T-helper 1 cell (primary cell): ENCODE measurements around the gene NUDT3.
"Not testable (repeated sequence)": the region's sequence is repeated elsewhere in the genome, so short reads cannot be mapped to it uniquely, and the experiment has no call there.

Experiments
- DNase-seq, 5 donors: peaks; one replicate each; pipeline ENCODE4 v3.0.0-alpha.2; 2012 to 2020

The NUDT3 gene

DNA sequence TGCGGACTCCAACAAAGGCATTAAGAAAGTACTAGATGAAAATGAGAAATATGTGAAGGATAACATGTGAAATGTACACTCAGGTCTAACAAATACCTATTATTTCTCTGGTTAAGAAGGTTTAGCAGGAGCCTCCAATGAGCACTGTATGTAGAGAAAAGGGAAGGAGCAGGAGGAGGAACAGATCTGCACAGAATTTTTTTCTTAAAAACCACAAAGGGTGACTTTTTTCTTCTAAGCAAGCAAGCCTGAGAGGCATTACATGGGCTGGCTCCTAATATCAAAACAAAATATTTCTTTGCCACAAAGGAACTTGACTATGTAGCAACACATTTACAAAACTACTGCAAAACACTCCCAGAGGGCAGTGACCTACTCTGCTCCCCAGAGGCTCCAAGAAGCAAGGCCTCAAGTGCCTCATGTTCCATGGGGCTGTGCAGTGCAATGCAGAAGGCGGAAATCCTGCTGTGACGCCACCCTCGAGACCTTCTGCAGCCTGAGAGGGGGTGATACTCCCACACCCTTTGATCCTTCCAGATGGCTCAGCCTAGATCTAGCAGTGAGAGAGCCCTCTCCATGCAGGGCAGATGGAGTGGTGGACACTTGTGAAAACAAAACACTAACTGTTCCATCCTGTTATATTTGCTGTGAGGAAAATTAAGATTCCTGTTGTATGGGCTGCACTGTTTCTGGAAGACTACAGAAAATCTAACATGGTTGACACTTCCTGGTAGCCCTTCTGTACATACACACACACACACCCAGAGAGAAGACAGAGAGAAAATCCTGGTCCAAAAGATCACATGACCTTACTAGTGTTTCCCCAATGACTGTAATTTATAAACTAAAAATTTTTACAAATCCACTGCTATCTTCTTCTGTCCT lies 107.7 kb downstream of the NUDT3 start:
- no peak for DNase-seq

DNA sequence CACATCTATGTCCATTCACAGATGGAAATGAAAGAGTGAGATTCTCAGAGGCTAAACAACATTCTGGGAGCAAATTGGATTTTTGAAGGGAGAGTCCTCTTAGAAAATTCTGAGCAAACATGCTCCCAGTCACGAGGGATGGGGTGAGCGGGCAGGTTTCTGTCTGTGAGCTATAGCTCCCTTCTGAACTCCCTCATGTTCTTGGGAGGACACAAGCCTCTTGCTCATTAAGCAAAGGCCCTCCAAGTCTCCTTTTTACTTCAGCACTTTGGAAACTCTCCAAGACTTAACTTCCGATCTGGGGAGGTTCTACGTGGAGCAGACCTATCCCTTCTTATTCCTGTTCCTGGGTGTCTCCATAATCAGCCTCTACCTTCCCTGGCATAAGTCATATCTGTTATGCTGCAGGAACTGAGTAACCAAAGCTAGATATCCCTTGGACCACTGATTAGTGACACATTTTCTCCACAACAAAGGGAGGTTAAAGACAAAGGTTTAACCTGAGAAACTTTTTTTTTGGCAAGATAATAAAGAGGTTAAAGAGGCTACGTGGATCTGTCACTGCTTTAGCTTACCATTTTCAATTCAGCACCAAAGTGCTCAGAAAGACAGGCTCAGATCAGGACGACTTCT lies 110.7 kb downstream of the NUDT3 start:
- no peak for DNase-seq

DNA sequence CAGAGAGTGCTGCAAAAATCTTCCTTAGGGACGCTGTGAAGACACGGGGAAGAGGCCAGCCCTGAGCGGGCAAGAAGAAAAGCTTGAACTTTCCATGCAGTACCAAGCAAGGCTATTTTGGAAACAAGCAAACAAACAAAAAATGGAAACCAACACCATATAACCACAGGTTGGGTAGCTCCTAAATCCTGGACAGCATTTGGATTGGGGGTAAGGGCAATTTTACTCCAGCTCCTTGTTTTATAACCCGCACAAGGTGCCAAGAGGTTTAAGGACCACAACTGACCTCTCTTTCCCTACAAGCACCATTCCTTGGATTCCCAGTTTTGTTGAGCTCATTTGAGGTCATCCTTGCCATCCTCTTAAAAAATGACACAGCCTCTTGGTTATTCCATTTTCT lies 112.3 kb downstream of the NUDT3 start:
- DNase-seq: no peak

DNA sequence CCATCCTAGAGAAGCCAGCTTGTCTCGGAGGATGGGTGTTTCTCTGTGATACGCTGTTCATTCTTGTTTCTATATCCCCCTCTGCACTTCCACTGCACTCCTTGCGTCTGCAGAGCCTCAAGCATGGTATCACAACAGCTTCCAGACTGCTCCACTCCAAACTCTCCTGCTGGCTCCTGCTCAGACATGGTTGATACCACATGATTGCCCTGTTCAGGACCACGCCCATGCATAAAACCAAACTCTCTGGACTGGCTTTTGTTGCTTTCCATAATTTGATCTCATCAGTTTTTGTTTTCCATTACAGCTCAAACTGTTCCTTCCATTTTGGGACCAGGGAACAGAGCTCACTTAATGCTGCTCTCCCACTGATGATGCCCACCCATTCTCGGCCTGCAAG lies 113.6 kb downstream of the NUDT3 start:
- no peak for DNase-seq

DNA sequence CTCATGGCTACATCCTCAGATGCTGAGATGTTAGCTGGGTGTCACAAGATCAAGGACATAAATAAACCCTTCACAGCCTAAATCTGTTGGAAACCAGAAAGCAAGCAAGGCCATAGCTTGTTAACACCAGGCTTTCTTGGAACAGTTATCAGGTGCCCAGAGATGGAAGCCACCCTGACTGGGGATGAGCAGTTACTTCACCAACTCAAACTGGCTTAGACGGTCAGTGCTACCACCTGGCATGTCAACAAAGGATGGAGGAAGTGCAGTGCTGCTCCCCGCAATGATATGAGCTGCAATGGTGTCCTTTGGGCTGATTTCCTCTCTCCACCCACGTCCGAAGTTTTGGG lies 114.7 kb downstream of the NUDT3 start:
- DNase-seq: no peak

DNA sequence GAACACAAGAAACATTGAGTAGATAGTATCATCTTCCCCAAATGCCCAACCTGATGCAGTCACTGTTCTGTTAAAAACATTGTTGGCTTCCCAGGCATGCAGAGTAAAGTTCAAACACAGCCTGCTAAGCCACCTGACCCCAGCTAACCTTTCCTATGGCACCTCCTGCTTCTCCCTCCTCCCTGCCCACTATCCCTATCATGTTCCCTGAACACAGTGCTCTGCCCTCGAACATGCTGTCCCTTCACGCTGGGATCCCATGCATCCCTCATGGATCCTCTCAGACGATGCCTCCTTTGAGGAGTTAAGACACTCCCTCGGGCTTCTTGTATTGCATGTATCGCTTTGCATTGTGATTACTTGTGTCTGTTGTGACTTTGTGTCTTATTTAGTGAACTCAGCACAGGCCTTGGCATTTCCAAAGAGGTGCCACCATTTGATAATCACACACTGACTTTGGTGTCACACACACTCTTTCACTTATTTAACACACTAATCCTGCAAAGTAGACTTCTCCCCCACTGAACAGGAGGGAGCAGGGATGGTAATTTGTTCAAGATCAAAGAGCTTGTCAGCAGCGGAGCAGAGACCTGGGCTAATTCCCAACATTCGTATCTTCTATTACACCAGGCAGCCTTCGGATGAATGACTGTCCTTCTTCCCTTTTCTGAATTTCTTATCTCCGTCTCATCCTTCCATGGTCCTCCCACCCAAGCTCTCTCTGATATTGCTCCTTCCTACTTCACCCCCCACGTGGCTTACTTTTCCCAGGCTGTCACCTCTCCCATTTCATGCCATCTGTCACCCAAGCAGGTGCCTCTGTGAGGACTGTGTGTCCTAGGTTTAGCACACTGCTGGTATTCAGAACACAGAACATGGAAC lies 115.3 kb downstream of the NUDT3 start:
- no peak for DNase-seq

DNA sequence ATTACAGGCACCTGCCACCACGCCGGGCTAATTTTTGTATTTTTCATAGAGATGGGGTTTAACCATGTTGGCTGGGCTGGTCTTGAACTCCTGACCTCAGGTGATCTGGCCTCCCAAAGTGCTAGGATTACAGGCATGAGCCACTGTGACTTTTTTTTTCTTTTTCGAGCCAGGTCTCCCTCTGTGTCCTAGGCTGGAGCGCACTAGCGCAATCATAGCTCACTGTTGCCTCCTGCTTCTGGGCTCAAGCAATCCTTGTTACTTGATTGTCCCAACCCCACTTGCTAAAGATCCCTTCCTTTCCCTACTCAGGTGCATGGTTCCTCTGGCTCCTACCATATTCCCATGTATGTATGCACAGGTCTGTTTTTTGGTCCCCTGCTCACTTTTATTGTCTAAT lies 116.3 kb downstream of the NUDT3 start:
- DNase-seq: no peak

DNA sequence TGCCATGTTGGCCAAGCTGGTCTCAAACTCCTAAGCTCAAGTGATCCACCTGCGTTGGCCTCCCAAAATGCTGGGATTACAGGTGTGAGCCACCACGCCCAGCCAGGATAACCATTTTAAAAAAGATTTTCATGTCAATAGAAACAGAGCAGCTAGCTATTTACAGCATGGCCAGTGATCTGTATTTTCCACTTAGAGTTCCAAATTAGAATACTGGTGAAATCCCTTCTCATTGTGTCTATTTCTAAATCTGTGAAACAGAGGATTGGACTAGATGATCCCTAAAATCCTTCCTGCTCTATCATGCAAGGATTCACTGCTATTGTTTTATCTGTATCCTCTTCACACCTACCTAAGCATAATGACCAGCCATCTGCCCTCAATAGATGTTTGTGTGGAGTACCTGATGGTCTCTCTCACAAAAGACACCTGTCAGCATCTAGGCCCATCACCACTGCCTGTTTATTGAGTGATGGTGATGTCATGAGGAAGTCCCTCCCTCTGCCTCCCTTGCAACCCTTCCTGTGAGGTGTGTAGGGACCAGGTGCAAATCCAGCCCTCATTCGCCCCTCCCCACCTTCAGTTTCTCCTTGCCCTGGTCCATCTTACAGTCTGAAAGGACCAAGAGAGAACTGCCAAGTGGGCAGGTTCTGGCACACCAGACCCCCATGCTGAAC lies 117.2 kb downstream of the NUDT3 start:
- DNase-seq: no peak

DNA sequence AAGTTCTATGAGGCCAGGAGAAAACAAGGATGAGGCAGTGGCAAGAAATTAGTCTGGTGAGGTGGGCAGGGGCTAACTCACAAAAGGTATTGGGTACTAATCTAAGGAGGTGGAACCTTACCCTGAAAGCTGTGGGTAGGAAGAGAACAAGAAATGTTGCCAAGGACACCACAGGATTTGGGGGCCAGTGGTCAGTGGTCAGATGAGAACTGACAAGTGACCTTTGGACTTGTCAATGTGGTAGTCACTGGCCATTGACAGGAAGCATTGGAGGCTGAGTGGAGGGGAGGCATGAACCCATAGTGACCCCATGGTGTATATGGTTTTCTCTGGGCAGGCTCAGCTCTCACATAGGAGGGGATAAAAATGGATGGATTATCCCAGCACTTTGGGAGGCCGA lies 118.3 kb downstream of the NUDT3 start:
- DNase-seq: no peak

DNA sequence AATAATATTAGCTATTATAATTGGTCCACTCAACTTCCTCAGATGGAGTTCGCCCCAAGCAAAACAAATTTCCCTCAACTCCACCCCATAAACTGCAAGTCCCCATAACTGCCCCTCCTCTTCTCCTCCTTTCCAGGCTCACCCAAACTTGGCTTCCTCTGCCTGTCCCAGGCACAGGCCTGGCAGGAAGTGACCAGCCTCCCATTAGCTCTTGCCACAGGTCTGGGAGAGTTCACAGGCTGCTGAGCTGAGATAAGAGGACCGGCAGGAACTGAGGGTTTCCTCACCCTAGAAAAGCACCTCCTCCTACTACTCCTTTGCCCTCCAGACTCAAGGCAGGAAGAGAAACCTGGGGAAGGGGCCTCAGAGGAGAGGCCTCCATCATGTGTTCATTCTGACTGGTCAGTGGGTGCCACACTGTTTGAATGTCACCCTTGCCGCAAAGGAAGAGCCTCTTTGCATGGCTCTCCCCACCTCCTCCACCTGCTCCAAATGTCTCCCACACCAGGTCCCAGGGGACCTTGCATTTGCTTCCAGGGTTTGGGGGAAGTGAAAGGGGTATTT lies 119.1 kb downstream of the NUDT3 start:
- DNase-seq: no peak

DNA sequence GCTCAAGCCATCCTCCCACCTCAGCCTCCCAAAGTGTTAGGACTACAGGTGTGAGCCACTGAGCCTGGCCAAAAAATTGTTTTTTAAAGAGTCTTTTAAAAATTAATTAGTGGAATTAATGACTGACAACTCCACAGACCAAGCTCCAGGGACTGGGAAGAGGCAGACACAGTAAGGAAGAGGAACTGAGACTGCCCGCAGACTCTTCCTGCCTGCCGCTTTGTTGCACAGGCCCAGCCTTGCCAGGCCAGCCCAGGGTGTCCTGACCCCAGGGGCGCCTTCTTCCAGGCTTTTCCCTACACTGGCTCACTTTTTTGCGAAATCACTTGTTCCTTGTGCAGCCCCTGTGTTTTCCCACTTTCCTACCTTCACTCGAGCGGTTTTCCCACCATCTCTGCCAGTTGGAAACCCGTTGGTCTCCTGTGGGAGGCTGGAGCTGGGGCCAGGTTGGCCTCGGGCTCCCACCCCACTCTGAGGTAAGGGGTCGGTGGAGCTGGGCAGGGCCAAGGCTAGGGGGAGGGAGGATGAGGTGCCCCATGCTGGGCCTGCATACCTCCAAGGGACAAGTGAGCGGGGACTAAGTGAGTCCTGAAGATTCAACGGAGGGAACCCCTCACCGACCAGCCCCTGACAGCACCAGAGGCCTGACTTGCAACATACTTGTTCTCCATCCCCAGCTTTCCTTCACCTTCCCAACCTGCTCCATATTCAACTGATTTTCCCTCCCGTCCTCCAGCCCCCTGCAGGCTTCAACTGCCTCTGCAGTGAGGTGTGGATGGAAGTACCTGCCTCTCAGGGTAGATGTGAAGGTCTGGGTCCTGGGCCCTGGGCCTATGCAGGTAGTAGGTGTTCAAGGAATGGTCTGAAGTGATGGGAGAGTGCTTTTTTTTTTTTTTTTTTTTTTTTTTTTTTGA lies 120.2 kb downstream of the NUDT3 start:
- no peak for DNase-seq

DNA sequence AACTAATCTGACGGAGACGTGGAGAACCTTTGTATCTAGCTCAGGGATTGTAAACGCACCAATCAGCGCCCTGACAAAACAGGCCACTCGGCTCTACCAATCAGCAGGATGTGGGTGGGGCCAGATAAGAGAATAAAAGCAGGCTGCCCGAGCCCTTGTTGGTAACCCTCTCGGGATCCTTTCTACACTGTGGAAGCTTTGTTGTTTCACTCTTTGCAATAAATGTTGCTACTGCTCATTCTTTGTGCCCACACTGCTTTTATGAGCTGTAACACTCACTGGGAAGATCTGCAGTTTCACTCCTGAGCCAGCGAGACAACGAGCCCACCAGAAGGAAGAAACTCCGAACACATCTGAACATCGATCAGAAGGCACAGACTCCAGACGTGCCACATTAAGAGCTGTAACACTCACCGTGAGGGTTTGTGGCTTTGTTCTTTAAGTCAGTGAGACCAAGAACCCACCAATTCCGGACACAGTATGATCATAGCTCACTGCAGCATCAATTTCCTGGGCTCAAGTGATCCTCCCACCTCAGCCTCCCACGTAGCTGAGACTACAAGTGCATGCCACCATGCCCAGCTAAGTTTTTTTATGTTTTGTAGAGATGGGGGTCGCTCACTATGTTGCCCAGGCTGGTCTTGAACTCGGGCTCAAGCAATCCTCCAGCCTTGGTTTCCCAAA lies 122.7 kb downstream of the NUDT3 start:
- DNase-seq: not testable (repeated sequence)

DNA sequence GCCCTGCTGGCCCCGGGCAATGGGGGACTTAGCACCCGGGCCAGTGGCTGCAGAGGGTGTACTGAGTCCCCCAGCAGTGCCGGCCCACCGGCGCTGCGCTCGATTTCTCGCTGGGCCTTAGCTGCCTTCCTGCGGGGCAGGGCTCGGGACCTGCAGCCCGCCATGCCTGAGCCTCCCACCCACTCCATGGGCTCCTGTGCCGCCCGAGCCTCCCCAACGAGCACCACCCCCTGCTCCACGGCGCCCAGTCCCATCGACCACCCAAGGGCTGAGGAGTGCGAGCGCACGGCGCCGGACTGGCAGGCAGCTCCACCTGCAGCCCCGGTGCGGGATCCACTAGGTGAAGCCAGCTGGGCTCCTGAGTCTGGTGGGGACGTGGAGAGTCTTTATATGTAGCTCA lies 123.3 kb downstream of the NUDT3 start:
- DNase-seq: not testable (repeated sequence)

DNA sequence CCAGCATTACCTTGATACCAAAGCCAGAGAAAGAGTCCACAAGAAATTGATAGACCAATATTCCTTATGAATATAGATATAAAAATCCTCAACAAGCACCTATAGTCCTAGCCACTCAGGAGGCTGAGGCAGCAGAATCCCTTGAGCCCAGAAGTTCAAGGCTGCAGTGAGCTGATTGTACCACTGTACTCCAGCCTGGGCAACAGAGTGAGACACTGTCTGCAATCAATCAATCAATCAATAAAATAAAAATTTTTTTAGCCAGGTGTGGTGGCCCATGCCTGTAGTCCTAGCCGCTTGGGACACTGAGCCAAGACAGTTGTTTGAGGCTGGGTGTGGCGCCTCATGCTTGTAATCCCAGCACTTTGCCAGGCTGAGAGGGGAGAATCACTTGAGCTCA lies 124.7 kb downstream of the NUDT3 start:
- no peak for DNase-seq

DNA sequence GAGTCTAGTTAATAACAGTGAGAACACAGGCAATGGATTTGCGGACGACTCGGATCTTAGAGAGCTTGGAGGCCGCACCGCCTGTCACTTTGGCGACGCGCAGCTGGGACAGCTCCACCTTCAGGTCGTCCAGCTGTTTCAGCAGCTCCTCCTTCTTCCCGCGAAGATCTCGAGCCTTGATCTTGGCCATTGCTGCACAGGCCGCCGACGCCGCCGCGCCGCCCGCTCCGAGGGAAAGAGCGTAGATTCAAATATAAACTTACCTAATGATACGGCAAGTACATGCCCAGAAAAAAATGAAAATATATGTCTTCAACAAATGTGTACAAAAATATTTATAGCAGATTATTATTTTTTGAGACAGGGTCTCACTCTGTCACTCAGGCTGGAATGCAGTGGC lies 129.0 kb downstream of the NUDT3 start:
- not testable (repeated sequence) for DNase-seq

DNA sequence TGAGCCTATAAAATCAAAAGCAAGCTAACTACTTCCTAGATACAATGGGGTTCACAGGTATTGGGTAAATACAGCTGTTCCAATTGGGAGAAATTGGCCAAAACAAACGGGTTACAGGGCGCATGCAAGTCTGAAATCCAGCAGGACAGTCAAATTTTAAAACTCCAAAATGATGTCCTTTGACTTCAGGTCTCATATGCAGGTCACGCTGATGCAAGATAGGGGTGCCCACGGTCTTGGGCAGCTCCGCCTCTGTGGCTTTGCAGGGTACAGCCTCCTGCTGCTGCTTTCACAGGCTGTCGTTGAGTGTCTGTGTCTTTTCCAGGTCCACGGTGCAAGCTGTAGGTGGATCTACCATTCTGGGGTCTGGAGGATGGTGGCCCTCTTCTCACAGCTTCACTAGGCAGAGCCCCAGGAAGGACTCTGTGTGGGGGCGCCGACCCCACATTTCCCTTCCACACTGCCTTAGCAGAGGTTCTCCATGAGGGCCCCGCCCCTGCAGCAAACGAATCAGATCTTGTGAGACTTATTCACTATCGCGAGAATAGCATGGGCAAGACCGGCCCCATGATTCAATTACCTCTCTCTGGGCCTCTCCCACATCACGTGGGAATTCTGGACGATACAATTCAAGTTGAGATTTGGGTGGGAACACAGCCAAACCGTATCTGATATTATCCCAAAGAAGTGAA lies 131.7 kb downstream of the NUDT3 start:
- no peak for DNase-seq

DNA sequence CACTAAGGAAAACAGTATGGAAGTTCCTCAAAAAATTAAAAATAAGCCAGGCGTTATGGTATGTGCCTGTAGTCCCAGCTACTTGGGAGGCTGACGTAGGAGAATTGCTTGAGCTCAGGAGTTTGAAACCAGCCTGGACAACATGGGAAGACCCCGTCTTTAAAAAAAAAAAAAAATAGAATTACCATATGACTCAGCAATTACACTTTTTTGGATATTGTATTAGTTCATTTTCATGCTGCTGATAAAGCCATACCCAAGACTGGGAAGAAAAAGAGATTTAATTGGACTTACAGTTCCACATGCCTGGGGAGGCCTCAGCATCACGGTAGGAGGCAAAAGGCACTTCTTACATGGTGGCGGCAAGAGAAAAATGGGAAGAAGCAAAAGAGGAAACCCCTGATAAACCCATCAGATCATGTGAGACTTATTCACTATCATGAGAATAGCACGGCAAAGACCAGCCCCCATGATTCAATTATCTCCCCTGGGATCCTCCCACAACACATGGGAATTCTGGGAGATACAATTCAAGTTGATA lies 132.9 kb downstream of the NUDT3 start:
- DNase-seq: no peak

DNA sequence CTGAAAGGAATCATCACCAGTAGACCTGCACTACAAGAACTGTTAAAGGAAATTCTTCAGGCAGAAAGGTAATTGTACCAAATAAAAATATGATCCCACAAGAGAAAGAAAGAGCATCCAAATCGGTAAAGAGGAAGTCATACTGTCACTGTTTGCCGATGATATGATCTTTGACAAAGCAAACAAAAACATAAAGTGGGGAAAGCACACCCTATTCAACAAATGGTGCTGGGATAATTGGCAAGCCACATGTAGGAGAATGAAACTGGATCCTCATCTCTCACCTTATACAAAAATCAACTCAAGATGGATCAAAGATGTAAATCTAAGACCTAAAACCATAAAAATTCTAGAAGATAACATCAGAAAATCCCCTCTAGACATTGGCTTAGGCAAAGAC lies 140.1 kb downstream of the NUDT3 start:
- not testable (repeated sequence) for DNase-seq

DNA sequence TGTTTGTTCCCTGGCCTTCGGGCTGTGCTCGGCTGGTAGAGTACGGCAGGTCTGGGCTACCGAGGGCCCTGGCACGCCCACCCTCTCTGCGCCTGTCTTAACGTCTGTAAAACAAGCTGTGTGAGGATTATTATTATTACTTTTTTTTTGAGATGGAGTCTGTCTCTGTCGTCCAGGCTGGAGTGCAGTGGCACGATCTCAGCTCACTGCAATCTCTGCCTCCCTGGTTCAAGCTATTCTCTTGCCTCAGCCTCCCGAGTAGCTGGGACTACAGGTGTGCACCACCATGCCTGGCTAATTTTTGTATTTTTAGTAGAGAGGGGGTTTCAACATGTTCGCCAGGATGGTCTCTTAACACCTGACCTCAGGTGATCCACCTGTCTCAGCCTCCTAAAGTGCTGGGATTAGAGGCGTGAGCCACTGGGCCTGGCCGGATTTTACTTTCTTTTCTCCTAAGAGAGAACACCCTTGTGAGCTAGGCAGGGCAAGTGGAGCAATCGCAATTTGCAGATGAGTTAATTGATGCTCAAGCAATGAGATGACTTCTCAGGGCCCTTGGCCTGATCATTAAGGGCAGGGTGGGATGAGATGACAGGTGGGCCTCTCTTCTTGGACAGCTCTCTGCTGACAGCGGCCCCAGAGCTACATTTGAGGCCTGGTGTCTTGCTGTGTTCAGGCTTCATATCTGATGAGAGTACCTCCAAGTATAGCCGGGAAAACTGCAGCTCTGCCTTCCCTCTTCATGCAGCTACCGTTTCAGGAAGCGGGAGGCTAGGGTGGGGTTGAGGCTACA lies 142.8 kb downstream of the NUDT3 start:
- no peak for DNase-seq
